ENCODE data around the gene LMX1A. TPM values are rescaled to one million over a fixed set of nuclear protein-coding genes. Genes with fewer than 3 reads are reported as not detected.

Gene LMX1A
- total RNA-seq, 6 experiments from 2014 or later: 0.14 TPM; not detected in 5

- ATAC-seq (no peak), DNase-seq (no peak)
- TF ChIP-seq CTCF (IDR thresholded peaks at IDR 0.05) (no peak), POLR2A (IDR thresholded peaks at IDR 0.05) (no peak)
- intact Hi-C loops (cut with DNase I): no loop called here
- Histone ChIP-seq H3K4me1 (peaks cover 0 to 9% (median 0%) of the 10 kb centered on the region in 4 donors), H3K9me3 (no peaks in the 10 kb centered on the region), H3K27ac (no peak overlapping the region), H3K4me3 (no peak overlapping the region), H3K27me3 (no peaks in the 10 kb centered on the region), H3K36me3 (no peaks in the 10 kb centered on the region)
- WGBS (ENCODE audit: insufficient coverage, low coverage, low lambda C conversion rate, missing lambda C conversion rate): 78% methylated on average over 2 of the region's 2 CpGs
Measured at GRCh38 chr1:165241321-165241720, 115.2 kb downstream of the LMX1A start.

GRCh38 chr1:165240492-165240891, 116.0 kb downstream of the LMX1A start:
- Histone ChIP-seq H3K27ac (no peak overlapping the region), H3K4me1 (peaks cover 0 to 9% (median 0%) of the 10 kb centered on the region in 4 donors), H3K36me3 (no peaks in the 10 kb centered on the region), H3K27me3 (no peaks in the 10 kb centered on the region), H3K9me3 (no peaks in the 10 kb centered on the region), H3K4me3 (no peak overlapping the region)
- no peak for DNase-seq
- TF ChIP-seq POLR2A (IDR thresholded peaks at IDR 0.05): no peak
- TF ChIP-seq CTCF (IDR thresholded peaks at IDR 0.05): no peak
- peak in 2 of 4 donors; percentile 22 to 32 for ATAC-seq
- intact Hi-C loops (cut with DNase I): no loop called here
- 40% methylated on average over 4 of the region's 4 CpGs for WGBS (ENCODE audit: insufficient coverage, low coverage, low lambda C conversion rate, missing lambda C conversion rate)

GRCh38 chr1:165239873-165240272, 116.6 kb downstream of the LMX1A start:
- ATAC-seq: no peak
- no peak for DNase-seq
- Histone ChIP-seq H3K9me3 (no peaks in the 10 kb centered on the region), H3K27me3 (no peaks in the 10 kb centered on the region), H3K4me1 (peaks cover 0 to 9% (median 0%) of the 10 kb centered on the region in 4 donors), H3K36me3 (no peaks in the 10 kb centered on the region), H3K27ac (no peak overlapping the region), H3K4me3 (no peak overlapping the region)
- WGBS (ENCODE audit: insufficient coverage, low coverage, low lambda C conversion rate, missing lambda C conversion rate): 55% methylated on average over 2 of the region's 2 CpGs
- TF ChIP-seq CTCF (IDR thresholded peaks at IDR 0.05): no peak
- no peak for TF ChIP-seq POLR2A (IDR thresholded peaks at IDR 0.05)
- intact Hi-C loops (cut with DNase I): no loop called here

DNA sequence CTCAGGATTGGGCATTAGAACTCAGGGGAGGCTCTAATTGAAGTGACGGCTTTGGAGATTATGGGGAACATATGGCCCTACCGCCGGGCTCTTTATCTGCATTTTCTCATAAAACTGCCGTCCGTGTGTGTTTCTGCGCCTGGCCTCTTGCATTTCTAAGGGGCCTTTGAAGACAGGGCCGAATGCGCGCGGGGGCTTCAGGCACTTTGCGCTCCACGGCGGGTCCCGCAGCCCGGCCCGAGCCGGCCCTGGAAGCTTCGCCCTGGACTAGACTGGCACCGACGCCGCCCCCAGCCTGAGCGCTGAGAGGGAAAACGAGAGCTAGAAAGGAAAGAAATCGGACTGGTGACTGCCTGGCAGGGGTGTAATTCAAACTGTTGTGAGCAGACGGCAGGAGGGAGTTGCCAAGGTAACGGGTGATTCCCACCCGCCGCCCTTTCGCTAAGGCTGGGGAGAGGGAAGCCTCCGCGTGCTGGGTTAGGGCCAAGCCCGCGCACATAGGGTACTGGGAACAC, 120.7 kb downstream of the LMX1A start:
- DNase-seq (peak; percentile 38 to 60 (median 52)), ATAC-seq (peak; percentile 58 to 68 (median 64))
- peak overlapping the region; percentile 41 to 66 (median 56) for H3K4me3 ChIP-seq
- H3K9me3 ChIP-seq: no peaks in the 10 kb centered on the region
- H3K27me3 ChIP-seq: no peaks in the 10 kb centered on the region
- H3K36me3 ChIP-seq: no peaks in the 10 kb centered on the region
- WGBS (ENCODE audit: insufficient coverage, low coverage, low lambda C conversion rate, missing lambda C conversion rate): 3% methylated on average over 22 of the region's 33 CpGs
- H3K27ac ChIP-seq: peak overlapping the region; percentile 63 to 88 (median 66)
- H3K4me1 ChIP-seq: peaks cover 0 to 10% (median 2%) of the 10 kb centered on the region in 4 donors
- intact Hi-C loops (cut with DNase I): no loop called here
- TF ChIP-seq POLR2A (IDR thresholded peaks at IDR 0.05) (no peak), CTCF (IDR thresholded peaks at IDR 0.05) (no peak)

Data from right lobe of liver (tissue), 6 donors.